ENCODE measurements around the gene CACNA1C.

CACNA1C gene

GRCh38 chr12:2652401-2653081, 599.8 kb downstream of the CACNA1C start:
- no peak overlapping the region for H3K4me3 ChIP-seq (ENCODE audit: low read depth, low read length)
- DNase-seq (ENCODE audit: low read depth): no peak
- no peak for TF ChIP-seq CTCF (IDR thresholded peaks at IDR 0.05; ENCODE audit: low read depth, low read length, missing control alignments)
- in situ Hi-C loops (cut with HindIII; ENCODE audit: low sequenced_read_pairs): no loop called here

- TF ChIP-seq CTCF (IDR thresholded peaks at IDR 0.05; ENCODE audit: low read depth, low read length, missing control alignments): no peak
- H3K4me3 ChIP-seq (ENCODE audit: low read depth, low read length): no peak overlapping the region
- DNase-seq (ENCODE audit: low read depth): no peak
- in situ Hi-C loops (cut with HindIII; ENCODE audit: low sequenced_read_pairs): no loop called here
These were observed 600.7 kb downstream of the CACNA1C start for GRCh38 chr12:2653461-2653965.

GRCh38 chr12:2654311-2654710, 601.5 kb downstream of the CACNA1C start:
- DNase-seq (ENCODE audit: low read depth): no peak
- no peak for TF ChIP-seq CTCF (IDR thresholded peaks at IDR 0.05; ENCODE audit: low read depth, low read length, missing control alignments)
- in situ Hi-C loops (cut with HindIII; ENCODE audit: low sequenced_read_pairs): no loop called here
- H3K4me3 ChIP-seq (ENCODE audit: low read depth, low read length): no peak overlapping the region

- H3K4me3 ChIP-seq (ENCODE audit: low read depth, low read length): no peak overlapping the region
- DNase-seq (ENCODE audit: low read depth): no peak
- TF ChIP-seq CTCF (IDR thresholded peaks at IDR 0.05; ENCODE audit: low read depth, low read length, missing control alignments): no peak
- in situ Hi-C loops (cut with HindIII; ENCODE audit: low sequenced_read_pairs): no loop called here
These were observed 602.0 kb downstream of the CACNA1C start for GRCh38 chr12:2654741-2655140.

GRCh38 chr12:2662524-2662923, 609.7 kb downstream of the CACNA1C start:
- DNase-seq (ENCODE audit: low read depth): no peak
- TF ChIP-seq CTCF (IDR thresholded peaks at IDR 0.05; ENCODE audit: low read depth, low read length, missing control alignments): no peak
- H3K4me3 ChIP-seq (ENCODE audit: low read depth, low read length): no peak overlapping the region
- in situ Hi-C loops (cut with HindIII; ENCODE audit: low sequenced_read_pairs): no loop called here

GRCh38 chr12:2664721-2665577, 612.2 kb downstream of the CACNA1C start:
- in situ Hi-C loops (cut with HindIII; ENCODE audit: low sequenced_read_pairs): no loop called here
- no peak overlapping the region for H3K4me3 ChIP-seq (ENCODE audit: low read depth, low read length)
- no peak for TF ChIP-seq CTCF (IDR thresholded peaks at IDR 0.05; ENCODE audit: low read depth, low read length, missing control alignments)
- no peak for DNase-seq (ENCODE audit: low read depth)
